ENCODE results near the gene COL17A1.

Gene COL17A1

GRCh38 chr10:104098358-104098925, 12.8 kb upstream of the COL17A1 start:
- DNase-seq = no peak

GRCh38 chr10:104096692-104097091, 11.0 kb upstream of the COL17A1 start:
- no peak for DNase-seq

- DNase-seq = no peak
Measured at GRCh38 chr10:104092749-104093148, 7.1 kb upstream of the COL17A1 start.

- DNase-seq = no peak
Measured at GRCh38 chr10:104090611-104091010, 4.9 kb upstream of the COL17A1 start.

- DNase-seq = peak in 1 of 58 donors; percentile 9
Measured at GRCh38 chr10:104089621-104090020, 3.9 kb upstream of the COL17A1 start.

GRCh38 chr10:104088239-104088638, 2.6 kb upstream of the COL17A1 start:
- DNase-seq = no peak

- no peak for DNase-seq
Measured at GRCh38 chr10:104084482-104085142, 1.1 kb downstream of the COL17A1 start.

- DNase-seq = no peak
Measured at GRCh38 chr10:104081998-104082397, 3.7 kb downstream of the COL17A1 start.

- no peak for DNase-seq
Measured at GRCh38 chr10:104080762-104081161, 4.9 kb downstream of the COL17A1 start.

- no peak for DNase-seq
Measured at GRCh38 chr10:104077663-104078151, 8.0 kb downstream of the COL17A1 start.

- peak in 7 of 58 donors; percentile 4 to 23 (median 7) for DNase-seq
Measured at GRCh38 chr10:104077247-104077646, 8.4 kb downstream of the COL17A1 start.

GRCh38 chr10:104076743-104077160, 8.9 kb downstream of the COL17A1 start:
- peak in 42 of 58 donors; percentile 2 to 85 (median 31) for DNase-seq

GRCh38 chr10:104074505-104074904, 11.2 kb downstream of the COL17A1 start:
- DNase-seq = no peak

GRCh38 chr10:104072786-104073185, 12.9 kb downstream of the COL17A1 start:
- no peak for DNase-seq

GRCh38 chr10:104069613-104070012, 16.1 kb downstream of the COL17A1 start:
- DNase-seq = no peak

- no peak for DNase-seq
Measured at GRCh38 chr10:104067525-104067924, 18.2 kb downstream of the COL17A1 start.

GRCh38 chr10:104066945-104067344, 18.7 kb downstream of the COL17A1 start:
- DNase-seq = no peak

- no peak for DNase-seq
Measured at GRCh38 chr10:104065748-104066147, 19.9 kb downstream of the COL17A1 start.

- DNase-seq = no peak
Measured at GRCh38 chr10:104061196-104061595, 24.5 kb downstream of the COL17A1 start.

- DNase-seq = no peak
Measured at GRCh38 chr10:104059364-104059763, 26.3 kb downstream of the COL17A1 start.

- no peak for DNase-seq
Measured at GRCh38 chr10:104057717-104058116, 28.0 kb downstream of the COL17A1 start.

- no peak for DNase-seq
Measured at GRCh38 chr10:104056619-104057273, 28.9 kb downstream of the COL17A1 start.

GRCh38 chr10:104054430-104054829, 31.2 kb downstream of the COL17A1 start:
- DNase-seq = no peak
